HG03108 (cell line): ENCODE results near the gene SMARCE1.

Experiments
- ATAC-seq: cut with Tn5 transposase; IDR thresholded peaks from one replicate; pipeline ENCODE4 v1.9.1; 2021; ENCODE audit warnings: moderate library complexity; ENCODE audit not compliant: unreplicated experiment

The SMARCE1 gene

DNA sequence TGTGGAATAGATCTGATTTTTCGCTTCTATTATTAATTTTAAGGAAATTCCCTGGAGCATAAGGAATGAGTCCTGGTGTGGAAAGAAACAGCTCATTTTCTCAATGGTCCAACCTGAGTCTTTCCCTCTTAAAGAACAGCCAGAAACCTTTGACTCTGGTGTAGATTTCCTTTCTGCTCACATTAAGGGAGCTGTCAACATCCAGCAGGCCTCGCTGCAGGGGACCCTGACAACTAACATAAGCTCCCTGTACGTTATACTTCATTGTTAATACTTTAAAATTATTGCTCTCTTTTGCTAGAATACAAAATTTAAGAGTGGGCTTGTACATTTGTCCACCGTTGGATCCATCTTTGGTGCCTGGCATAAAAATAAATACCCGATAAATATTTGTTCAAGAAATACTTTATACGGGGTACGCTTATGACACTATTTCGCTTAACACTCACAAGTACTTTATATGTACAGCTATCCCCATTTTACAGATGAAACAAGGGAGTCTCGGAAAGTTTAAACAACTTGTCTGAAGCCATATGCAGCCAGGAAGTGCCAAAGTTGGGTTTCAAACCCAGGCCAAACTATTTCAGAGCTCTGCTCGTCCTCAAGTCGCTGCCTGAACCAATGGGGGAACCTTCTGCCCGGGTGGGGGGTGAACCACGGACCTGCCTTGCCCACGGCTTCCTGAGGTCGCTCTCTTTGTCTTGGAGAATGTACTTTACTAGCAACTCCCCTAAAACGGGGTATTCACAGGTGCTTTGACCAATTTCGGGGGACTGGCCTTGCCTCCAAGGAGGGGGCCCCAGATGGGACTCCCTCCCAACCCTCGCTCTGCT, 611 bp downstream of the SMARCE1 start:
- ATAC-seq = peak; percentile 31

- ATAC-seq = no peak
These were observed 1.7 kb downstream of the SMARCE1 start for GRCh38 chr17:40645943-40646342.

DNA sequence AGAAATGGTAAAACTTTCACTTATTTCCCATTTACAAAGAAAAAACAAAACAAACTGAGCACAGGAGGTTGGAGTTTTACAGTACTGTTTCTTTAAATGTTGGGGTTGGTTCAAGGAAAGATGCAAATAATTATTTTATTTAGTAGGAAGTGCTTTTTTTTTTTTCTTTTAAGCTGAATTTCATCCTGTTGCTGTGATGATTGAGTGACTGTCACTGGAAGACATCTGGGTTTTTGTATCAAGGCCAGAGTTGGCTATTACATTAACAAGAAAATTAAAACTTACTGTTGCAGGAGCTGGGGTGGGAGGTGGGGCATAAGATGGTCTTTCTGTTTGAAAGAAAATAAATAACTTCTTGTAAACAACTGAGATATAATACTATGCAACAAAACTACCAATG, 2.3 kb downstream of the SMARCE1 start:
- ATAC-seq = no peak

GRCh38 chr17:40637931-40638330, 9.7 kb downstream of the SMARCE1 start:
- ATAC-seq = no peak

- no peak for ATAC-seq
These were observed 13.7 kb downstream of the SMARCE1 start for GRCh38 chr17:40633871-40634270.

DNA sequence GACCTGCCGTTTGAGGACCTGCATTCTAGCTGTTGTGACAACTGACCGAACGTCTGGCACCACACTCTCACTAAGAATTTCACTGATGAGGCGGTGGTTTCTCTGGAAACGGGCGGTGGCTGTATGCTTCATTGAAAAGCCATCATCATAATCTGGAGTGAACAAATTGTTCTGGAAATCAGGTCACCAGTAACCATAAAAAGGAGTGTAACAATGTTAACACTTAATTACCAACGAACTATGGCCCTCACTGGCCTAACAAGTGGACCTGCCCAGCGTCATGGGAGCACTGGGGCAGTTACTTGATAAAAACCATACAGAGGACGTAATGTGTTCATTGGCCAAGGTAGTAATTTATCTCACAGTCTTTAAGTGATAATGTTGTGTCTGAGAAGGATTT, 15.4 kb downstream of the SMARCE1 start:
- no peak for ATAC-seq

GRCh38 chr17:40629842-40630241, 17.8 kb downstream of the SMARCE1 start:
- no peak for ATAC-seq

DNA sequence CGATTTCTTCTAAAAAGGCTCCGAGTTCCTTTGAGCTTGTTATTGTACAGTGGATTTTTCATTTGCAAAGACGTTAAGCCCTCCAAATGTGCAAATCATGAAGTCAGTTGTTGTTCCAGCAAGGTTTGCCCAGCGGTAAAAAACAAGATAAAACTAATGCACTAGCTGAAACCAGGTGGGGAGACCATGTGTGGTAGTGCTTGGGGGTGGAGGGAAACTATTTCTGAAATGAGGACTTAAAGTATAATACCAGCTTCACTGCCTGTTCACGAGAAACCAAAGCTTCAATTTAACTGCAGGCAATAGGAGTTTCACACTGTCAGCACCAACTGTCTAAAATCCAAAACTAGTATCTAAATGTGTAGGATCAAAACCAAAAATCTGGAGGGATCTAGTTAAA, 22.3 kb downstream of the SMARCE1 start:
- ATAC-seq = no peak

- no peak for ATAC-seq
These were observed 24.0 kb downstream of the SMARCE1 start for GRCh38 chr17:40623419-40624210.

GRCh38 chr17:40622509-40622928, 25.1 kb downstream of the SMARCE1 start:
- no peak for ATAC-seq

DNA sequence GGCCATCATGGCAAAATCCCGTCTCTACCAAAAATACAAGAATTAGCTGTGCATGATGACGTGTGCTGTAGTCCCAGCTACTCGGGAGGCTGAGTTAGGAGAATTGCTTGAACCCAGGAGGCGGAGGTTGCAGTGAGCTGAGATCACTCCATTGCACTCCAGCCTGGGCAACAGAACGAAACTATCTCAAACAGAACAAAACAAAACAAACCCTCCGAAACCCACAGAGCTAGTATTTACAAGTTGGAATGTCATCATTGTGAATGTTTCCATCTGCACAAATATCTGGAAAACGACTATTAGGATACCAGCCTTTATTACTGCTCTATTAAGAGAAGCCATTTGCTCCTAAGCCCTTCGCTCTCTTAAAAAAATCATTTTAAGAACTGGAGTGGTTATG, 26.0 kb downstream of the SMARCE1 start:
- no peak for ATAC-seq

DNA sequence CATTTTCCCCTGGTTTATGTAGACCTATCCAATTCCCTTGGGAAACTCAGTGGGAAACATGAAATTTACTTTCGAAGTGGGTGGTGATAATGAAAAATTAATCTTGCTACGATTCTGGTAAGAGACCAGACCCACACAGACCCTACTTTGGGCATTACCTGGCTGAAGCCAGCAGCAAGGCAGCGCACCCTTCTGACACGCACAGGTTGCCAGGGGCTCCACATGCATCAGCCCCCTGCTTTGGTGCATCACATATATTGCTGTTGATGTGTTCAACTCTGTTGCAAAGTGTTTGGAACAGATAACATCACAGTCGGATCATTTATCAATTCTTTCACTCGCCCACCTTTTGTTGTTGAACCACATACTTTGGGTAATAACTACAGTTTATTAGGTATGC, 26.6 kb downstream of the SMARCE1 start:
- no peak for ATAC-seq

GRCh38 chr17:40618754-40619625, 28.6 kb downstream of the SMARCE1 start:
- no peak for ATAC-seq

GRCh38 chr17:40617678-40618240, 29.9 kb downstream of the SMARCE1 start:
- no peak for ATAC-seq

DNA sequence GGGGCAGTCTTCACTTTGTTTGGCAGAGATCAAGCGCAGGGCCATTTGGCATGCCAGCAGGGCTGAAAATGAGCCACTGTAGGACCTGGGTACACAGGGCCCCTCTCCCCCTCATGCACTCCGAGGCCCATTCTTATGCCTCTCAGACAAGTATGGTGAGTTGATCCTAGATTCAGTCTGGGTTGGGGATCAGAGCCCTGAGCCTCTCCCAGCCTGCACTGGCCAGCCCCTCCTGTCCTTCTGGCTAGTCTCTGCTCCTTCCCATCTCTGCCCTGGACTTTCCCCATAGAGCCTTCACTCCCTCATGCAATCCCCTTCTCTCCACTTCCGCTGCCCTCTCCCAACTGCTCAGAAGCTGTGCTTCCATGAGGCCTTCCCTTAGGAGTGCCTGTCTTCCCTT, 31.0 kb downstream of the SMARCE1 start:
- no peak for ATAC-seq

DNA sequence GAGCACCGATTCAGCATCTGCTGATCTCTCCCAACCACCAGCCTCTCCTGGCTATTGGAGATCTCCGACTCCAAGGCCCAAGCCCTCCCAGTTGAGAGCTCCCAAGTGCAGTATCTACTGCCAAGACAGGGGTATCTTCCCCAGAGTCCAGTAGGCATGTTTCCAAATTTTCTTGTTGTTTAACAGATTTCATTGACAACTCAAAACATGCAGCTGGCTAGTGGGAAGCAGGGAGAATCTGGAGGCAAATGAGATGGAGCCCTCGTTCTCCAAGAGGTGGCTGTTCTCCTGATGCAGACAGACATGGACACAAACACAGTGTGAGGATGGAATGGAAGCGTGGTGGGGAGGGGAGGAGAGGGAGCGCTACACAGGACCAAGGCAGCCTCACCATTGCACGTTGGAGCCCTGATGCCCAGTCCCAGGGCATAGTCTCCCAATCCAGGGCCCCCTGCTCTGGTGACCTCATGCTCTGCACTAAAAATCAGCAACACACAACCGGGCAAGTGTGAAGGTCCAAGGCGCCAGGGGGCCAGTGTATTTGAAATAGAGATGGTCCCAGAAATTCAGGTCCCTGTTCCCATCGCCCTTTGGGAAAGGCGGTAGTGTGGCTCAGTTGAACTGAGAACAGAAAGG, 31.7 kb downstream of the SMARCE1 start:
- no peak for ATAC-seq

- peak; percentile 54 for ATAC-seq
These were observed 32.4 kb downstream of the SMARCE1 start for GRCh38 chr17:40615068-40615840.

- ATAC-seq = no peak
These were observed 33.1 kb downstream of the SMARCE1 start for GRCh38 chr17:40614431-40615067.

DNA sequence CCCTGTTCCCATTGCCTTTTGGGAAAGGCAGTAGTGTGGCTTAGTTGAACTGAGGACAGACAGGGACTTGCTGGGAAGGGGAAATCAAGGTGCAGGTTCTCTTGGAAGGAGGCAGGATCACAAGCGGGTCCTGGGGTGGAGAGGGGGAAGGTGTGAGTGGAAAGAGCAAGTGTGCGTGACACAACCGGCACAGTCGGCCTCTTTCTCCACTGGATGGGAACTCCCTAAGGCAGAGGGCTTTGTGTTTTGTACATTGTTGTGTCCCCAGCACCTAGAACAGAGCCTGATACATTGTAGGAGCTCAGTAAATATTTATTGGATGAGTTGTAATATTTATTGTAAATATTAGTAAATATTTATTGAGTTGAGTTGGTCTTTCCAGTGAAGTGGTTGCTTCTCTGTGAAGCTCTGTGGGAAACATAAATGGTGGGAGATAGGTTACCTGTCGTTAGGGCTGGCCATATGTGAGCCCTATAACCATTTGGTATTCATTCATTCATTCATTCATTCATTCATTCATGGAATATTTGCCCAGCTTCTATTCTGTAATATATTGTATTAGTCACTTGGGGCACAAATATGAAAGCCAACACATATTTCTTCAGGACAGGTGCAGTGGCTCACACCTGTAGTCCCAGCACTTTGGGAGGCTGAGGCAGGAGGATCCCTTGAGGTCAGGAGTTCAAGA, 34.0 kb downstream of the SMARCE1 start:
- no peak for ATAC-seq
